Right lung (tissue), 5 donors: Measurements from ENCODE around the gene ZNF746. TPM values are rescaled to one million over a fixed set of nuclear protein-coding genes. Genes with fewer than 3 reads are reported as not detected.

Experiments
- DNase-seq, 2 donors: peaks; one replicate each; pipeline ENCODE4 v3.0.0-alpha.2; 2013
- polyA plus RNA-seq, 5 donors: library from polyadenylated mRNA; unstranded; fragments of 120-200 nt; gene quantifications; one replicate each; pipeline versions ENCODE4 v1.2.1 to v1.2.3, GENCODE V29; 2013; ENCODE audit warnings: inconsistent platforms in 1 of 5, low replicate concordance in 1 of 5; ENCODE audit not compliant: insufficient read length in 5 of 5, insufficient read depth in 1 of 5

Gene ZNF746
- polyA plus RNA-seq, 5 donors: 10.5 to 19.5 (median 13.4) TPM

DNA sequence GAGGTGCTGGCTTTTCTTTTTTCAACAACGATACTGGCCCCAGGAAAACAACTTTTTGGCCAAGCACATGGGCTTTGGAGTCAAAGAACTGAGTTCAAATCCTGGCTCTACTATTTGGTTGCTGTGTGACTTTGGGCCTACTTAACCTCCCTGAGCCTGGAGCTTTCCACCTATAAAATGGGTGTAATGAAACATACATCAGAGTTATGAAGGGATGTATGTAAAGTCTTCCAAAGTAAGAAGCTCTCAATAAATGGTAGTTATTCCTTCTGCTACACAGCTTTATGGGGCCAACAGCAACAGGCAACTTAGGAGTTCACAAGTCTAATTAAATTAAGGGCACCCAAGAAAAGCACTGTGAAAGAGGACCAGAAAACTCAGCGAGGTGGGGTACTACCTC lies 69.7 kb downstream of the ZNF746 start:
- no peak for DNase-seq

DNA sequence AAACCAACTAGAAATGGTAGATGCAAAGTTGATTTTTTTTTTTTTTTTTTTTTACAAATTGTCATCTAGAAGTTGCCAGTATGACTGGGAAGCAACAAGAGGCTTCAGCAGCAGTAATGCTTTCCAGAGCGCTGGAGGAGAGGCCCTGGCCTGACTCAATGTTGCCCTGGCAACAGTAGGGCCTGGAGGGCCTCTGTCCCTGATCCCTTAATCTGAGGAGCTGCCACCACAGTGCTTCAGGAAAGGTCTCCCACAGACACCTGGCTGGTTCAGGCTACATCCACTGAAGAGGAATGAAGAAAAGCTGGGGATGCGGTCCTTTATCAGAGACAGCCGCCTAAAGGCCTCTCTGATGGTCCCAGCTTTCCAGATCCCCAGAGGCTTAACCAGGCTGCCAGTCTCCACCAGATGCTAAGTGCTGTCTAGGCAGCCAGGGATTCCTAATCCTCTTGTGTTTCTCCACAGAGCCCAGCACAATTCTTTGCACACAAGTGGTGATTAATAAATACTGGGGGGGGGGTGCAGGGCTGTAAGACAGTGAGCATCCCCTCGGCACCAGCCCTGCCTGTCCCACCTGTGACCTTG lies 70.4 kb downstream of the ZNF746 start:
- DNase-seq: no peak

DNA sequence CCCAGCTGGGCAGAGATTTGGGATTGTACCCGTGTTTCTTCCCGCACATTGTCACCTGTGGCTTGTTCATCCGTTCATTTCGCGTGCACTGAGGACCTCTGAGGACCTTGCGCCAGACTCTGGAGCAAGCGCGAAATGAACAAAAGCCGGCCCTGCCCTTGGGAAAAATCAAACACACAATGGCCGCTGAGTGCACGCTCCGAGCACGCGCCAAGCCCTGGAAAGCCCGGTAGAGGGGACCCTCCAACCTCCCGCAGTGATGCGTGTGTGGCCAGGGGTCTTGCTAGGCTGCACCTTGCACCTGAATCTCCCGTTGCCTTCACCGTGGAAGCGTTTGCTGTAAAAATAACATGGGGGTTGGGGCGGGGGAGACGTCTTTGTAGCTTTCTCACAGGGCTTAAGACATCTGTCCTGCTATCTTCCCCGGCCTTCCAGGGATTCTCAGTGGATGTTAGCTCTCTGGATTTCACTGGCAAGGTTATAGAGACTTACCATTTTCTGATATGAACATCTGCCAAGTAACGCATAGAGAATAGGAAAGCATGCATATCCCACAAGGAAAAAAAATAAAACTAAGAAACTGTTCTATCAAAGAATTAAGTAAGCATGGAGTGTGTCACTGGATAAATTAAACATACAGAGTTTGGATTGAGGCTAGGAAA lies 74.0 kb downstream of the ZNF746 start:
- DNase-seq: no peak

DNA sequence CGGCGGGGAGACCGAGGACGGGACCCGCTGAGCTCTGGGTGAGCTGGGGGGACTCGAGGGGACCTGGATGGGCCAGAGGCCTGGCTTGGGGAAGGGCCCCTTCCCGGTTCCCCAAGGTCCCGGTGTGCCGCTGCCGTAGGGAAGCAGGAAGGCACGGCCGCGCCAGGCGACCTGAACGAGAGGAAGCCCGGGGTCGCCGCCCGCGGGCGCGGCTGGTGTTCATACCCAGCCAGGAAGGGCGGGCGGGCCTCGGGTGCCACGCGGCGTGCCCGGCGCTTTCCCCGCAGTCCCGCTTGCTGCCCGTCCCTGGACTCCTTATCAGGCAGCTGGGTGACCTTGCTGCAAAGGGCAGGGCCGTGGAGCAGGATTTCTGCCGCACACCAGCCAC lies 74.7 kb downstream of the ZNF746 start:
- DNase-seq: no peak

Other genes with a start within 250 kb of the ZNF746 start
- 10 to 100 TPM; 12.2 to 20.4 (median 18.6) TPM for gene ZNF783, start 235.6 kb downstream of the ZNF746 start, polyA plus RNA-seq
- gene ZNF777, start 36.7 kb downstream of the ZNF746 start, polyA plus RNA-seq: 10 to 100 TPM in 4 of 5 donors, 1 to 10 TPM in 1; 9.3 to 16.0 (median 12.3) TPM